Right cardiac atrium (tissue), 5 donors: ENCODE measurements around the gene NUDT15. TPM values are rescaled to one million over a fixed set of nuclear protein-coding genes. Genes with fewer than 3 reads are reported as not detected.
"Not testable (repeated sequence)": the region's sequence is repeated elsewhere in the genome, so short reads cannot be mapped to it uniquely, and the experiment has no call there.

Source experiments
- ATAC-seq, 2 donors: fragments of 200-7000 bp; cut with Tn5 transposase; one replicate each; pipeline versions ENCODE4 v1.8.0 to v1.9.1; 2020; ENCODE audit warnings: moderate library complexity in 2 of 2, mild to moderate bottlenecking in 1 of 2
- DNase-seq, 3 donors: peaks; one replicate each; pipeline ENCODE4 v3.0.0-alpha.2; 2020
- H3K27ac ChIP-seq: one replicate; pipeline ENCODE4 v1.5.1; 2013; ENCODE audit warnings: mild to moderate bottlenecking, low read length, control low read depth, moderate library complexity
- H3K27me3 ChIP-seq: one replicate; pipeline ENCODE4 v1.6.1; 2013; ENCODE audit not compliant: control insufficient read depth, insufficient read depth
- H3K4me1 ChIP-seq: one replicate; pipeline ENCODE4 v1.6.1; 2013; ENCODE audit warnings: low read length; ENCODE audit not compliant: control insufficient read depth, insufficient read depth
- H3K4me3 ChIP-seq: one replicate; pipeline ENCODE4 v1.5.1; 2013; ENCODE audit warnings: low read length, control low read depth
- H3K9me3 ChIP-seq: one replicate; pipeline ENCODE4 v1.6.1; 2013; ENCODE audit warnings: low read length; ENCODE audit not compliant: control insufficient read depth
- WGBS: extraction: QIAGEN DNeasy Blood & Tissue Kit; methylation state at CpG from one replicate; pipeline ENCODE4 v1.1.7; 2013; 5-methylcytosine and 5-hydroxymethylcytosine counted together
- intact Hi-C, 4 donors: fragments of 100-400 bp; cut with DNase I; formaldehyde crosslinking; loops; one replicate each; pipeline versions ENCODE4 v1.11.0 to v1.14.0; 2022 to 2023
- polyA plus RNA-seq: library from polyadenylated mRNA; stranded (reverse); fragments of 200-250 nt; gene quantifications from one replicate; pipeline ENCODE4 v1.2.3, GENCODE V29; 2013
- total RNA-seq, 4 donors: library from RNA; stranded (reverse); fragmentation: NEBNext Ultra II Directional; extraction: Animal tissue kit (Norgen Biotek cat#: 25700); gene quantifications; one replicate each; pipeline ENCODE4 v1.2.1, GENCODE V29; 2021
- donor health status: healthy with polysubstance abuse.
- donor health status: DM: no; HTN: yes; CAD: no.
- donor health status: DM: no; HTN: no; CAD: no.
- donor health status: DM: no; HTN: yes; CAD: no; lungs with severe emphysema.
- donor health status: DM: yes; HTN: yes; CAD: no.

NUDT15 gene
- total and polyA plus RNA-seq, 5 donors: 8.0 to 13.6 (median 10.0) TPM

DNA sequence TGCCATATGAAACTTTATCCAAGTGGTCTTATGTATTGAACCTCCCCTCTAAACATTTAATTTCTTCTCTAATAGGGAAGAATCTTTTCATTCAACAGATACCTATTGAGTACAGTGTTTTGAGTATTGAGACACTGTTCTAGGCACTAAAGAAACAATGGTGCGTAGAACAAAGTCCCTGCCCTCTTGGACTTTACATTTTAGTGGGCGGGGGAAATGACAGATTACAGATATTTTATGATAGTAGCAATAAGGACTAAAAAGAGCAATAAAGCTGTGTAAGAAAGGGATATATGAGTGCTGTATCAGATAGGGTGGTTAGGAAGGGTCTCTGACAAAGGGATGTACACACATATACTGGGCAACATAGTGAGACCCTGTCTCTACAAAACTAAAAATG, 5.4 kb downstream of the NUDT15 start:
- Histone ChIP-seq H3K27ac (no peak overlapping the region), H3K9me3 (no peaks in the 10 kb centered on the region), H3K4me1 (no peaks in the 10 kb centered on the region), H3K27me3 (no peaks in the 10 kb centered on the region), H3K4me3 (no peak overlapping the region)
- WGBS: 98% methylated on average over 2 of the region's 2 CpGs
- intact Hi-C loops: no loop called here
- no peak for DNase-seq
- ATAC-seq: no peak

DNA sequence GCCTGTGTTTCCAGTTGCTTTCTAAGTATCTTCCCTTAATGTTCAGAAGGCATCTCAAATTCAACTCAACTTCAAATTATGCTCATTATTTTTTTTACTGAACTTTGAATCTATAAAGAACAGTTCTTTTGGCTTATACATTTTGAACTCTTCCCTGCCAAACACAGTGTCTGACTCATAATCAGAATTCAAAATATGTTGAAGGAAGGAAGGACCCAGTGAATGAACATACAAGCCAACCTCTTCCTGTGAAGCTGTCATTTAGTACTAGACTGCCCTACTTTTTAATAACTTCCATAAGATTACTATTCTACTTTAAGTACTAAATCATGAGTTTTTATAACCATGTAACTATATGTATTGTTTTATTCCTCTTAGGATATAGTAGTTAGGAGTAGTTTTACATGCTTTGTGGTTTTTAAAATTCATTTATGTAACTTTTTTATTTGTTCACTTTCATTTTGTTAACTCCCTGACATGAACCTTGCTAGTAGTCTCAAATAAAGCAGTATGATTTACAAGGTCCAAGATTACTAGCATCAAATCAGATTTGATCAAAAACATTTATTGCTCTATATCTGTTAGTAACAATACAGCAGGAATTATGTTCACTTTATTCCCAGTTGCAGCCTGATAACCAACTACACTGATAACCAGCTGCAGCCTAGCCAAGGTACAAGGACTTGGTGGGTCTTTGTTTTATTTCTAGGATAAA, 6.4 kb downstream of the NUDT15 start:
- Histone ChIP-seq H3K4me3 (no peak overlapping the region), H3K4me1 (no peaks in the 10 kb centered on the region), H3K9me3 (no peaks in the 10 kb centered on the region), H3K27ac (no peak overlapping the region), H3K27me3 (no peaks in the 10 kb centered on the region)
- DNase-seq (no peak), ATAC-seq (no peak)
- intact Hi-C loops: no loop called here

GRCh38 chr13:48050550-48050949, 13.0 kb downstream of the NUDT15 start:
- Histone ChIP-seq H3K4me3 (no peak overlapping the region), H3K27me3 (no peaks in the 10 kb centered on the region), H3K4me1 (no peaks in the 10 kb centered on the region), H3K9me3 (no peaks in the 10 kb centered on the region), H3K27ac (no peak overlapping the region)
- intact Hi-C loops: no loop called here
- no peak for DNase-seq
- no peak for ATAC-seq
- WGBS: 79% methylated on average over 3 of the region's 3 CpGs

GRCh38 chr13:48054601-48055000, 17.1 kb downstream of the NUDT15 start:
- H3K4me3 ChIP-seq: no peak overlapping the region
- ATAC-seq (no peak), DNase-seq (no peak)
- H3K4me1 ChIP-seq: no peaks in the 10 kb centered on the region
- no peaks in the 10 kb centered on the region for H3K9me3 ChIP-seq
- intact Hi-C loops: no loop called here
- no peak overlapping the region for H3K27ac ChIP-seq
- 93% methylated on average over 6 of the region's 6 CpGs for WGBS
- no peaks in the 10 kb centered on the region for H3K27me3 ChIP-seq

GRCh38 chr13:48055712-48056111, 18.2 kb downstream of the NUDT15 start:
- no peak overlapping the region for H3K27ac ChIP-seq
- H3K4me1 ChIP-seq: no peaks in the 10 kb centered on the region
- H3K9me3 ChIP-seq: no peaks in the 10 kb centered on the region
- no peaks in the 10 kb centered on the region for H3K27me3 ChIP-seq
- ATAC-seq: no peak
- no peak overlapping the region for H3K4me3 ChIP-seq
- intact Hi-C loops: no loop called here
- WGBS: 93% methylated on average over 5 of the region's 5 CpGs
- DNase-seq: no peak

DNA sequence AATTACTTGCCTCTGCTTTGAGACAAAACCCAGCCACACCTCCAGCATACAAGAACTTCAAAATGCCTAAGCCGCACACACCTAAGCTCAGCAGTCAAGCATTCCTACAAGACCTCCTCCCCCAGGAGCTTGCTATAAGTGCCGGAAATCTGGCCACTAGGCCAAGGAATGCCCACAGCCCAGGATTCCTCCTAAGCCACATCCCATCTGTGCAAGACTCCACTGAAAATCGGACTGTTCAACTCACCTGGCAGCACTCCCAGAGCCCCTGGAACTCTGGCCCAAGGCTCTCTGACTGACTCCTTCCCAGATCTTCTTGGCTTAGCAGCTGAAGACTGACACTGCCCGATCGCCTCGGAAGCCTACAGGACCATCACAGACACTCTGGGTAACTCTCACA, 21.0 kb downstream of the NUDT15 start:
- H3K27me3 ChIP-seq, H3K27ac ChIP-seq, ATAC-seq, intact Hi-C loops, H3K4me3 ChIP-seq, H3K4me1 ChIP-seq, H3K9me3 ChIP-seq: not testable (repeated sequence)
- 93% methylated on average over 6 of the region's 6 CpGs for WGBS
- peak in 1 of 3 donors; percentile 36 for DNase-seq

- DNase-seq, H3K9me3 ChIP-seq, ATAC-seq, H3K27me3 ChIP-seq, H3K27ac ChIP-seq, H3K4me3 ChIP-seq, intact Hi-C loops, H3K4me1 ChIP-seq: not testable (repeated sequence)
- 56% methylated on average over 5 of the region's 5 CpGs for WGBS
These were observed 22.4 kb downstream of the NUDT15 start for GRCh38 chr13:48059951-48060350.

GRCh38 chr13:48066310-48066989, 28.9 kb downstream of the NUDT15 start:
- DNase-seq (no peak), ATAC-seq (no peak)
- H3K4me1 ChIP-seq: no peaks in the 10 kb centered on the region
- WGBS: 99% methylated on average over 3 of the region's 3 CpGs
- intact Hi-C loops: no loop called here
- no peak overlapping the region for H3K27ac ChIP-seq
- no peaks in the 10 kb centered on the region for H3K9me3 ChIP-seq
- no peak overlapping the region for H3K4me3 ChIP-seq
- H3K27me3 ChIP-seq: no peaks in the 10 kb centered on the region

DNA sequence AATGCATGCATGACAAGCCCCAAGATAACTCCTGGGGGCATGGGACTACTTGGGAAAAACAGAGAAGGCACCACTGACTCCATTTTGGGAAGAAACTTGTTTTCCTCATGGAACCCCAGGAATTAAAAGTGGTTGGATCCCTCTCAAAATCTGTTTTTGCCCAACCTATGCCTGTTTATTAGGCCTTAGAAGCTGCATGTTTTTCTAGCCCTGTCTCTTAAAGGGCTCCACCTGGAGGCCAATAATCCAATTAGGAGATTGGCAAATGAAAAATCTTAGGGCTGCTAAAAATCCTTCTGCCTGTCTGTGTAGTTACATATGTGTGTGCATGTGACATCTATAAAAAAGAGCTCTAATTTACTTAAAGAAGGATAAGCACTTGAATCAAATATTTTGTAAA, 30.5 kb downstream of the NUDT15 start:
- Histone ChIP-seq H3K9me3 (no peaks in the 10 kb centered on the region), H3K27ac (no peak overlapping the region), H3K4me1 (no peaks in the 10 kb centered on the region), H3K27me3 (no peaks in the 10 kb centered on the region), H3K4me3 (no peak overlapping the region)
- intact Hi-C loops: no loop called here
- DNase-seq (no peak), ATAC-seq (no peak)

DNA sequence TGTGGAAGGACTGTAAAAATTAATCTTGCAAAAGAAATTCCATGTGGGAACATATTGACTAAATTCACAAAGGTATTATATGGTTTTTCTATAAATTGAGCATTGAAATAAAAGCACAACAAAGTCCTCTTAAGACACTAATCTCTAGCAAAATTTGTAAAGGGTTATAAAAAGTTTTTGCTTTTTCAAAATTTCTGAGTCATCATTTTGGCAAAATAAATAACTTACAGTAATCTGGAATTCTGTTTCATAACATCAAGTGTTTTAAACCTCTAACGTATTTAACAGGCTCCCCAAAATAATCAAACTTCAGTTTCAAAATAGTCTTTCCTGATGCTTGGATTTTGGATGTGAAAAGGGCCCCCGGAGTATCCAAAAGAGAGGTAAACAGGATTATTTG, 31.4 kb downstream of the NUDT15 start:
- Histone ChIP-seq H3K4me1 (no peaks in the 10 kb centered on the region), H3K27ac (no peak overlapping the region), H3K4me3 (no peak overlapping the region), H3K9me3 (no peaks in the 10 kb centered on the region), H3K27me3 (no peaks in the 10 kb centered on the region)
- WGBS: 96% methylated on average over 2 of the region's 2 CpGs
- ATAC-seq (no peak), DNase-seq (no peak)
- intact Hi-C loops: no loop called here

GRCh38 chr13:48069573-48069972, 32.0 kb downstream of the NUDT15 start:
- intact Hi-C loops: no loop called here
- no peak for ATAC-seq
- no peaks in the 10 kb centered on the region for H3K27me3 ChIP-seq
- no peaks in the 10 kb centered on the region for H3K4me1 ChIP-seq
- DNase-seq: no peak
- H3K9me3 ChIP-seq: no peaks in the 10 kb centered on the region
- WGBS: 96% methylated on average over 1 of the region's 1 CpG
- no peak overlapping the region for H3K4me3 ChIP-seq
- H3K27ac ChIP-seq: no peak overlapping the region
